GM21360 (cell line): ENCODE results near the gene PPP1R9B.

Experiments used
- ATAC-seq: cut with Tn5 transposase; IDR thresholded peaks from one replicate; pipeline ENCODE4 v1.9.1; 2021; ENCODE audit warnings: mild to moderate bottlenecking, moderate library complexity; ENCODE audit not compliant: unreplicated experiment

The PPP1R9B gene

DNA sequence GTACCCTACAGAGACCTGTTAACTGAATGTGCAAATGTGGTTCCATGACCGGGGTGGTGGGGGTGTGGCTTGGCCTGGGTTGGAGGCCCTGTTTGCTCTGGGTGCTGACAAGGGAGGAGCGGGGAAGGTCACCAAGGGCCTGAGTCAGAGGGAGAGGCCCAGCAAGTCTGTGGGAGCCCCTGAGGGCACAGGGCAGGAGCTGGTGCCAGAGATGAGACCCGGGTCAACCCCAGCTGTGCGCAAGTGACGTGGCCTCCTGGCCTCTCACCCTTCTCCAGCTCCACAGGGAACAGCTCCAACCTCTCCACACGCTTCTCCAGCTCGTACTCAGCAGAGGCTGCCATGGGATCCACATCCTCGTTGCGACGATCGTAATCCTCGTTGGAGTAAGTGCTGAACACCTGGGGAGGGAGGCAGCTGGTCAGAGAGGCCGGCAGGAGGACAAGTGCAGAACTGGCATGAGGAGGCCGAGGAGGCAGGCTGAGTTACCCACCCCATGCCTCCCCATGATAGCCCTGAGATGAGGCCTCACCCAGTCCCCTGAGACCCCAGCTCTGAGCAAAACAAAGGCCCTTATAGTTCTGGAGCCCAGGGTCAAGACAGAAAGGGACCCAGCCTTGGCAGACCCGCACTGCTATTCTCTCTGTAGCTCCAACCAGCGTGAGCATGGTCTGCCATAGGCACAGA lies 5.5 kb downstream of the PPP1R9B start:
- ATAC-seq: no peak

DNA sequence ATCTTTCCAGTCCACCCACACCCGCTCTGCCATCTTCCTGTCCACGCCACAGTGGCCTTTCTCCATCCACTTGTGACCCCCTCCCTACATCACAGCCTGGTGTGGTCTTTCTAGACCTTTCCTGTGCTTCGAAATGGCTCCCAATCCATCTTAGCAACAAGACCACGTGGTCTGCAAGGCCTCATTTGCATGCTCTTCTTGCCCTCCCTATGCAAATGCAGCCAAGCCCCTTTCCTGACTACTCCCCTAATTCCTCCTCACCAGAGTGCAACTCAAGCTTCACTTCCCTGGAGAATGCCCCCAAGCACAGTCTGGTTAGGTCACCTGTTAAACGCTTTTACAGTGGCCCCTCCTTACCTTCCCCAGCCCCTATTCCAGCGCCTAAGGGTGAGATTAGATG lies 6.1 kb downstream of the PPP1R9B start:
- no peak for ATAC-seq

DNA sequence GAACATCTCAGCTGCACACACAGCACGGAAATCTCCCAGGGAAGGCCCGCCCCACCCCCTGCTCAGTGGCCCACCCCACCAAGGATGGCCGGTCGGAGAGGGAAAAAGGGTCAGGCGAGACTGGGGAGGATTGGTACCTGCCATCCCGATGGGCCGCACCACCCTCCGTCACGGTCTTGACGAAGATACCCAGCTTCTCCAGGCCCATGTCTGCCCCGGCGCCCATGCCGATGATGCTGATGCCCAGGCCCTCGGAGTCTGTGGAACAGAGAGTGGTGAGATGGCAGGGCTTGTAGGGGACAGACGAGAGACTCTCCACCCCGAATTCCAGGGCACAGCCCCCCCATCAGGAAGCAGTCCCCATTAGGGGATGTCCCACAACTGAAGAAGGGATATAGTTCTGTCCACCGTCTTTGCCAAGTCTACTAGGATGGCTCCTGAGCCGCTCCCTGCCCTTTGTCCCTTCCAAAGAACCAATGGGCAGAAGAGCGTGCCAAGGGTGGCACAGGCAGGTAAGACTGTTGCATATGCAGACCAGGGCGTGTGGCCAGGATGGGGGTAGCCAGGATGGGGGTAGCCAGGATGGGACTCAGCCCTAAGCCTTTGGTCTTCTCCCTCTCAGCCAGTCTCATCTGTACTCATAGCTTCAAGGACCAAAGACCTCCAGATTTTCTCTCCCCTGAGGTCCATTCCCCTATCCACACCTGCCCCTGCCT lies 6.9 kb downstream of the PPP1R9B start:
- ATAC-seq: no peak

GRCh38 chr17:50141745-50142110 lies 8.7 kb downstream of the PPP1R9B start:
- no peak for ATAC-seq

GRCh38 chr17:50141026-50141744 lies 9.3 kb downstream of the PPP1R9B start:
- no peak for ATAC-seq

- no peak for ATAC-seq
Observed at GRCh38 chr17:50139950-50140885, 10.3 kb downstream of the PPP1R9B start.

DNA sequence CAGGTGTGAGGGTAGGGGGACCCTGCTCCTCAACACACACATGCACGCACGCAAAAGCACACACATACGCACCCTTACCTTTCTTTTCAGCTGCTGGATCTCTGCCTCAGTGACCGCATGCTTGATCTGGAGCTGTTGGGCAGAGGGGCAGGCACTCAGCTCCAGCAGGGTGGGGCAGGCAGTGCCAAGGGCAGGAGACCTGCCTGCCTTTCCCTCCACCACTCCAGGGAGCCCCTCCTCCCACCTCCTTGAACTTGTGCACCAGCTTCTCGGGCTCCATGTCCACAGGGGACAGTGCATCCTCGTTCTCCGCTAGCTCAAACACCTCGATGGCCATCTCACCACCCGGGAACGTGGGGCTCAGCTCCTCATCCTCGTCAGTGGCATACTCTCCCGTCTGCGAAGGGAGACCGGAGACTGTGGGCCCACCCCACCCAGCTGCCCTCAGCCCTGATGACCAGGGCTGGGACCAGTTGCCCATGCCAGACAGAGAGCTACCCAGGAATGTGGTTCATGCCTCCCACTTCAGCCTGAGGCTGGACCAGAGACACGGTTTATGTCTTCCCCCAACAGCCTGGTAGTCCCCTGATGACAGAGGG lies 11.2 kb downstream of the PPP1R9B start:
- no peak for ATAC-seq

GRCh38 chr17:50137042-50137441 lies 13.4 kb downstream of the PPP1R9B start:
- ATAC-seq: no peak

DNA sequence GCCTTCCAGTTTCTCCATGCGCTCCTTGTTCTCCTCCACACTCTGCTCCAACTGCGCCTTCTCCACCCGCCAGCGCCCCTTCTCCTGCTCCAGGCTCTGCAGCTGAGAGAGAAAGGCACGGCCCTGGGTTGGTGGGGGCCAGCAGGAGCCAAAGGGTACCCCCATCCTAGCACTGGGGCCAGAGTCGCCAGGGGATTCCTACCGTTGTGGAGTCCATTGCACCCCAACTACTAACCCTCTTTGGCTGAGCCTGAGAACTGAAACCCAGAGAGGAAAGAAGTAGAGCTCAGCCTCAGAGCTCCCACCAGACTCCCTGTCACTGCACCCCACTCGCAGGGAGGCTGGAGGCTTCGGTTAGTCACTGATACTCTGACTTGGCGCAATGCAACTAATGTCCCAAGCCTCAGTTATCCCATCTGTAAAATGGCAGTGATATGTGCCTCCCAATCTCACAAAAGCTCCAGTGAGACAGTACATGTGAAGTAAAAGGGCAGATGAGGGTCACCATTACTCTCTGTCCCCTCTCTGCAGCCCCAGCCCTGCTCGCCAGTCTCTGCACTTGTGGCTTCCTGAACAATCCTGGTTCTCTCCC lies 14.3 kb downstream of the PPP1R9B start:
- no peak for ATAC-seq

DNA sequence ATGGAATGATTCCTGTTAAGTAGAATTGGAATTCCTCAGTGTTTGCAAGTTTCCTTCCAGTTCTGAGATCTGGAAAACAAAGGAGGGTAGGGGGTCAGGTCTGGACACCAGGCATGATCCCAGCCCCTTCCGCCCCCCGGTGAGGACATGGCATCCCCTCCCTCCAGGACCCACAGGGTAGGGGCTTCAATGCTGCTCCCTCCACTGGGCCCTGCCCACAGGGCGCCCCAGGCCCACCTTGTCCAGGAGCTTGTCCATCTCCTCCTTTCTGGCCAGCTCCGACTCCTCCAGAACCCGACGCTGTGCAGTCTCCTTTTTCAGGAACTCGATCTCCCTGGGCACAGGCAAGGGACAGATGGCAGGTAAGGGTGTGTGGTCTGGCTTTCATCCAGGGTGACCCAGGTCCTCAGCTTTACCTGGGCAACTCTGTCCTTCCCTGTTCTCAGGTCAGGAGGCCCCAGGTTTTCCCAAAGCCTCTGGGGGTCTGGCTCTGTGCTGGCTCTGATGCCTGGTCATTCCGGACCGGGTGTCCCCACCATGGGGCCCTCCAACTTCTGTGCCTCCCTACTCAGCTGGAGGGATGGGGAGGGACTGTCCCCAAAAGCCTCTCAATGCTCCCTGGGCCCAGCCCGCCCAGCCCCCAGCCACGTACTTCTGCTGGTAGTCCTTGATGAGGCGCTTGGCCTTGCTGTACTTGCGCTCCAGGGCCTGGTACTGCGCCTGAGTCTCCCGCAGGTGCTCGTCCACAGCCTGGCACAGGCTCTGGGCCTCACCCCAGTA lies 15.0 kb downstream of the PPP1R9B start:
- ATAC-seq: no peak

DNA sequence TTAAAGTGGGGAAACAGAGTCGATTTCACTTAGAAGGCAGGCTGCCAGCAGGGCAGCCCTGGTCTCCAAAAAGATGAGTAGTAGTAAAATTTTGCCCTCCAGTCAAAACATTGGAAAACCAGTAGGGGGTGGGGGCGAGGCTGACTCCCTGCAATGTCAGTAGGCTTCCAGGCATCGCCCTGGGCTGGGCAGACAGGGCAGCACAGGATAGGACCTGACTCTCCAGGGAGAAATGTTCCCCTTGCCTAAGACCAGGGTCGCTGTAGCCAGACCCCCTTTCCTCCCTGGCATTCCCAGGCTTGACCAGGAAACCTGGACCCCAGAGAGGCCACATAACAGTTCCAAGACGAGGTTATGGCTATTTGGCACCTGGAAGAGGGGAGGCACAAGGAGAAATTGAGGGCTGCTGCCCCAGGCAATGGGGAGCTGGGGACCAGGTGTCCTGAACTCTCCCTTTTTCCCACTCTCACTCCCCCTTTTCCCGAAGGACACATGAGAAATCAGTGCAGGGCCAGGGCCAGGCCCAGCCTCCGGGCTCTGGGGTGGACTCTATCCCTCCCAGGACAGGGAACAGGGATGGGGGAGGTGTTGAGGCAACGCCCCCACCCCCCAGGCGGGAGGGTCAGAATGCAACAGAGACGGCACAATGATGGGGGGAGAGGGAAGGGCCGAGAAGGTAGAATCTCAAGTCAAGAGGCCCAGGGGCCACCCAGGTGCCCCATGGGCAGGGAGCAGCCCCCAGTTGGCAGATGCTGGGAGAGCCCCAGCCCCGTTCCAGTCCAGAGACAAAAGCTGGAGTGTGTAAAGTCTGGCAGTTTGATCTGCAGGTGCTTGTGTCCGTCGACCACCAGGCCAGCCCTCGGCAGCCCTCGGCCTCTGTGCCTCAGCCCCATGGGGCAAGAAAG lies 16.0 kb downstream of the PPP1R9B start:
- ATAC-seq: no peak

DNA sequence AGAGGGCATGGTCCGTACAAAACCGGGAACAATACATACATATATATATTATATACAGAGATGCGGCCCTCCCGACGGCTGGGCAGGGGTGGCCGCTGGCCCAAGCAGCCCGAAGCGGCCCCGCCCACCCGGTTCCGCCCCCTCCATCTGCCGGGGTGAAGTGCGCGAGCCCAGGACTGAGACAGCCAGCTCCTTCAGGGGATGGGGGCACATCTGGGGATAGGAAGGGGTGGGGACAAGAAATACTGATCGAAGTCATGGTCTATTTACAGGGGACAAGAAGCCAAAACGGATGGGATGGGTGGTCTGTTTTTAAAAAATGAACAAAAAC lies 16.7 kb downstream of the PPP1R9B start:
- ATAC-seq: no peak

- ATAC-seq: no peak
Observed at GRCh38 chr17:50133028-50133768, 17.3 kb downstream of the PPP1R9B start.

- ATAC-seq: no peak
Observed at GRCh38 chr17:50132104-50132794, 18.2 kb downstream of the PPP1R9B start.

- ATAC-seq: no peak
Observed at GRCh38 chr17:50130559-50131305, 19.7 kb downstream of the PPP1R9B start.

DNA sequence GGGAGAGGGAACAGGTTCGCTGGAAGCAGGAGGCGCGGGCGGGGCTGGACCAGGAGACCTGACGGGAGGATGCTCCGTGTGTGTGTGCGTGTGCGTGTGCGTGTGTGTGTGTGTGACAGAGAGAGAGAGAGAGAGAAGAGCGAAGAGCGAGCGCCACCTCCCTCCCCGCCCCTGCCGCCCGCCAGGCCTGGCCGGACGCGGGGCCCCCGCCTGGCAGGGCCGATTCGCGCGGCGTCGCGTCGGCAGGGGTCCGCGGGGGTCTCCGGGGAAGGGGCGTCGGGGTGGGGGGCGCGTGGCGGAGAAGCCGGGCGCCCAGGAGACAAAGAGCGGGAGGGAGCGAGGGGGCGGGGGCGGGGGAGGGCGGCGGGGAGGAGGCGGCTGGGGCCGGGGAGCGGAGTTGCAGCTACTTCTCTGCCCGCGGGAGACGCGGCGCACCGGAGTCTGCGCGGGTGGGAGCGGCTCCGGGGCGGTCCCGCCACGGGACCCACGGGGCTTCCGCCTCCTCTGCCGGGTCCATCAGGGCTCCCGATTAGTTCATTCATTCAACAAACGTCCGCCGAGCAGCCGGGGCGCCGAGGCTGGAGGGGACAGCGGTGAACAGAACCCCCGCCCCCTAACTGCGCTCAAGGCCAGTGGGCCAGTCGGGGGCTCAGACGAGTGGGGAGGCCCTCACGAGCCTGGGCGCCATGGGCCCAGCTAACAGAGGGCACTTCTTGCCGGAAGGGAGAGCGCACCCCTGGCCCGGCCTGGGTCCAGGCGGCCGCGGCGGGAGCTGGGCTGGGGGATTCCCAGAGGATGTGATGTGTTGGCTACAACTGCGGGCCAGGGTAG lies 20.5 kb downstream of the PPP1R9B start, which contains the start of gene SAMD14:
SAMD14 (minus strand) TSS at position 433 of the 831 bp plus-strand sequence. CDS start 5,201 bp downstream, outside the sequence.
- ATAC-seq: no peak
